ENCODE results near the gene LMBR1L. TPM values are rescaled to one million over a fixed set of nuclear protein-coding genes. Genes with fewer than 3 reads are reported as not detected.

LMBR1L gene
- polyA plus RNA-seq, 1 donor from 2014 or later, result 344 TPM

DNA sequence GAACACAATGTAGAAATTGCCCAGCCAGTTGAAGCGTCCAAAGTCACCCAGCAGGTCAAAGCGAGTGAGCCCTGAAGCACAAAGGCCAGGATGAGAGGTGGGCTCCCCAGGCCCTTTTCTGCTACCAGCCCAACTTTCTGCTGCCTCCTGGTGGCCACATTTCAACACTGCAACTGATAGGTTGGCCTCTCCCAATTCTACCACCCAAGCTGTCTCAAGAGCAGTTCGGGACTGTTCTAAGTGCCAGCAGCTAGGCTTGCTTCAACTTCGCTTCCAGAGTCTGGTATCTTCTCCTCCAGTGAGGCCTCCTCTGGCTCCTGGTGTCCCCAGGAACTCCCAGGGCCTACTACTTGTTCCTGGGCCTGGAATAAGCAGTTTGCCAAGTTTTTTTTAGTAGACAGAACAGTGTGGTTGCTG lies 12.6 kb downstream of the LMBR1L start:
- H3K4me2 ChIP-seq (ENCODE audit: low read length), result no peak overlapping the region
- H3K79me2 ChIP-seq (replicated peaks; ENCODE audit: insufficient read depth, low read length), result peaks cover 2% of the 10 kb centered on the region
- H3K27ac ChIP-seq (ENCODE audit: low read length), result no peak overlapping the region
- H3K4me3 ChIP-seq (ENCODE audit: low read length), result no peak overlapping the region
- H3K27me3 ChIP-seq (ENCODE audit: insufficient read depth, low read depth, low read length), result peaks cover 21% of the 10 kb centered on the region
- H3K9ac ChIP-seq (ENCODE audit: low read length), result no peak overlapping the region
- H4K20me1 ChIP-seq (ENCODE audit: insufficient read depth), result no peaks in the 10 kb centered on the region
- H3K9me2 ChIP-seq (ENCODE audit: insufficient read depth, low read length), result no peaks in the 10 kb centered on the region
- H3K9me3 ChIP-seq (ENCODE audit: low read length), result no peaks in the 10 kb centered on the region
- H2AFZ ChIP-seq (ENCODE audit: low read depth, low read length), result no peak overlapping the region
- no peaks in the 10 kb centered on the region for H3F3A ChIP-seq (ENCODE audit: insufficient read depth, low read length, poor library complexity, severe bottlenecking)
- peaks cover 21% of the 10 kb centered on the region for H3K36me3 ChIP-seq (ENCODE audit: insufficient read depth, low read length)
- TF ChIP-seq, protein P1, sequence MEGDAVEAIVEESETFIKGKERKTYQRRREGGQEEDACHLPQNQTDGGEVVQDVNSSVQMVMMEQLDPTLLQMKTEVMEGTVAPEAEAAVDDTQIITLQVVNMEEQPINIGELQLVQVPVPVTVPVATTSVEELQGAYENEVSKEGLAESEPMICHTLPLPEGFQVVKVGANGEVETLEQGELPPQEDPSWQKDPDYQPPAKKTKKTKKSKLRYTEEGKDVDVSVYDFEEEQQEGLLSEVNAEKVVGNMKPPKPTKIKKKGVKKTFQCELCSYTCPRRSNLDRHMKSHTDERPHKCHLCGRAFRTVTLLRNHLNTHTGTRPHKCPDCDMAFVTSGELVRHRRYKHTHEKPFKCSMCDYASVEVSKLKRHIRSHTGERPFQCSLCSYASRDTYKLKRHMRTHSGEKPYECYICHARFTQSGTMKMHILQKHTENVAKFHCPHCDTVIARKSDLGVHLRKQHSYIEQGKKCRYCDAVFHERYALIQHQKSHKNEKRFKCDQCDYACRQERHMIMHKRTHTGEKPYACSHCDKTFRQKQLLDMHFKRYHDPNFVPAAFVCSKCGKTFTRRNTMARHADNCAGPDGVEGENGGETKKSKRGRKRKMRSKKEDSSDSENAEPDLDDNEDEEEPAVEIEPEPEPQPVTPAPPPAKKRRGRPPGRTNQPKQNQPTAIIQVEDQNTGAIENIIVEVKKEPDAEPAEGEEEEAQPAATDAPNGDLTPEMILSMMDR (IDR thresholded peaks at IDR 0.05; ENCODE audit: poor library complexity, severe bottlenecking), result peak; percentile 70
- TF ChIP-seq EP300 (conservative IDR thresholded peaks at IDR 0.05; ENCODE audit: poor library complexity, severe bottlenecking) (no peak), SMC3 (conservative IDR thresholded peaks at IDR 0.05; ENCODE audit: poor library complexity) (peak; percentile 57), TAF1 (IDR thresholded peaks at IDR 0.05; ENCODE audit: low read depth) (no peak), RAD21 (conservative IDR thresholded peaks at IDR 0.05) (peak; percentile 42)

DNA sequence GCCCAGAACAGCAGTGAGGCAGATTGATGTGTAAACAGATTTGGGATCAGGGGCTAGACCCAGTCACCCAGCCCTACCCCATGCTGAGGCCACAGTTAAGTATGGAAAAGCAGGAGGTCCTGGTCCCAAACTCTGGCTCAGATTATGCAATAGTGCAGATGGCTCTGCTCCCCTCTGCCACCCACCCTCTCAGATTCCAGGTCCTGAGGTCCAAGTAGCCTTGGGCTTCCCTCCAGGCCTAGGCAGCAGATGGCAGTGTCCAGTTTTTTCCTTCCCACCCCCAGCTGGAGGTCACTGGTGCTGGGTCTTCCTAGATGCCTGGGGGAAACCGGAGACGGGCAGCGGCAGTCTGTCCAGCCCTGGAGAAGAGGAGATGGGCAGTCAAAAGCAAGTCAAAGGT lies 13.3 kb downstream of the LMBR1L start:
- no peaks in the 10 kb centered on the region for H3K9me2 ChIP-seq (ENCODE audit: insufficient read depth, low read length)
- H3K4me3 ChIP-seq (ENCODE audit: low read length), result no peak overlapping the region
- no peaks in the 10 kb centered on the region for H3K9me3 ChIP-seq (ENCODE audit: low read length)
- H3K36me3 ChIP-seq (ENCODE audit: insufficient read depth, low read length), result peaks cover 16% of the 10 kb centered on the region
- no peaks in the 10 kb centered on the region for H3K79me2 ChIP-seq (replicated peaks; ENCODE audit: insufficient read depth, low read length)
- H3K27me3 ChIP-seq (ENCODE audit: insufficient read depth, low read depth, low read length), result peaks cover 28% of the 10 kb centered on the region
- H2AFZ ChIP-seq (ENCODE audit: low read depth, low read length), result no peak overlapping the region
- H3K27ac ChIP-seq (ENCODE audit: low read length), result no peak overlapping the region
- no peaks in the 10 kb centered on the region for H3F3A ChIP-seq (ENCODE audit: insufficient read depth, low read length, poor library complexity, severe bottlenecking)
- no peaks in the 10 kb centered on the region for H4K20me1 ChIP-seq (ENCODE audit: insufficient read depth)
- H3K4me2 ChIP-seq (ENCODE audit: low read length), result no peak overlapping the region
- TF ChIP-seq POLR2AphosphoS5 (IDR thresholded peaks at IDR 0.05) (no peak), TAF1 (IDR thresholded peaks at IDR 0.05; ENCODE audit: low read depth) (no peak), RAD21 (conservative IDR thresholded peaks at IDR 0.05) (no peak), EP300 (conservative IDR thresholded peaks at IDR 0.05; ENCODE audit: poor library complexity, severe bottlenecking) (no peak), SMC3 (conservative IDR thresholded peaks at IDR 0.05; ENCODE audit: poor library complexity) (no peak), MXI1 (conservative IDR thresholded peaks at IDR 0.05; ENCODE audit: poor library complexity, severe bottlenecking) (no peak), EZH2 (IDR thresholded peaks at IDR 0.05; ENCODE audit: borderline replicate concordance, insufficient read depth, low read length, poor library complexity, severe bottlenecking) (no peak)
- TF ChIP-seq, protein P2, sequence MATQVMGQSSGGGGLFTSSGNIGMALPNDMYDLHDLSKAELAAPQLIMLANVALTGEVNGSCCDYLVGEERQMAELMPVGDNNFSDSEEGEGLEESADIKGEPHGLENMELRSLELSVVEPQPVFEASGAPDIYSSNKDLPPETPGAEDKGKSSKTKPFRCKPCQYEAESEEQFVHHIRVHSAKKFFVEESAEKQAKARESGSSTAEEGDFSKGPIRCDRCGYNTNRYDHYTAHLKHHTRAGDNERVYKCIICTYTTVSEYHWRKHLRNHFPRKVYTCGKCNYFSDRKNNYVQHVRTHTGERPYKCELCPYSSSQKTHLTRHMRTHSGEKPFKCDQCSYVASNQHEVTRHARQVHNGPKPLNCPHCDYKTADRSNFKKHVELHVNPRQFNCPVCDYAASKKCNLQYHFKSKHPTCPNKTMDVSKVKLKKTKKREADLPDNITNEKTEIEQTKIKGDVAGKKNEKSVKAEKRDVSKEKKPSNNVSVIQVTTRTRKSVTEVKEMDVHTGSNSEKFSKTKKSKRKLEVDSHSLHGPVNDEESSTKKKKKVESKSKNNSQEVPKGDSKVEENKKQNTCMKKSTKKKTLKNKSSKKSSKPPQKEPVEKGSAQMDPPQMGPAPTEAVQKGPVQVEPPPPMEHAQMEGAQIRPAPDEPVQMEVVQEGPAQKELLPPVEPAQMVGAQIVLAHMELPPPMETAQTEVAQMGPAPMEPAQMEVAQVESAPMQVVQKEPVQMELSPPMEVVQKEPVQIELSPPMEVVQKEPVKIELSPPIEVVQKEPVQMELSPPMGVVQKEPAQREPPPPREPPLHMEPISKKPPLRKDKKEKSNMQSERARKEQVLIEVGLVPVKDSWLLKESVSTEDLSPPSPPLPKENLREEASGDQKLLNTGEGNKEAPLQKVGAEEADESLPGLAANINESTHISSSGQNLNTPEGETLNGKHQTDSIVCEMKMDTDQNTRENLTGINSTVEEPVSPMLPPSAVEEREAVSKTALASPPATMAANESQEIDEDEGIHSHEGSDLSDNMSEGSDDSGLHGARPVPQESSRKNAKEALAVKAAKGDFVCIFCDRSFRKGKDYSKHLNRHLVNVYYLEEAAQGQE (IDR thresholded peaks at IDR 0.05; ENCODE audit: borderline replicate concordance), result no peak
- TF ChIP-seq, protein P1 (IDR thresholded peaks at IDR 0.05; ENCODE audit: poor library complexity, severe bottlenecking), result no peak
- no peak overlapping the region for H3K9ac ChIP-seq (ENCODE audit: low read length)

Measured in neural cell (in vitro differentiated cells).